AG10803 (cell line): ENCODE data around the gene C19orf81.

ENCODE experiments used
- DNase-seq: peaks from one replicate; pipeline ENCODE4 v3.0.0; 2010; ENCODE audit warnings: low read depth
- H3K4me3 ChIP-seq: 2 replicates; pipeline ENCODE4 v1.5.1; 2011; ENCODE audit warnings: mild to moderate bottlenecking, low read length, control low read depth
- CTCF ChIP-seq: conservative IDR thresholded peaks from 2 replicates; pipeline ENCODE4 v1.5.1; 2011; ENCODE audit warnings: mild to moderate bottlenecking, low read length, control low read depth, inconsistent platforms

Gene C19orf81

GRCh38 chr19:50661766-50662650, 12.8 kb downstream of the C19orf81 start:
- TF ChIP-seq CTCF: no peak
- no peak overlapping the region for H3K4me3 ChIP-seq
- no peak for DNase-seq

GRCh38 chr19:50662651-50663481, 13.6 kb downstream of the C19orf81 start:
- DNase-seq: no peak
- H3K4me3 ChIP-seq: no peak overlapping the region
- no peak for TF ChIP-seq CTCF

- TF ChIP-seq CTCF: peak; percentile 24
- no peak for DNase-seq
- no peak overlapping the region for H3K4me3 ChIP-seq
Measured at GRCh38 chr19:50663482-50663790, 14.2 kb downstream of the C19orf81 start.

- no peak overlapping the region for H3K4me3 ChIP-seq
- DNase-seq: no peak
- TF ChIP-seq CTCF: no peak
Measured at GRCh38 chr19:50664204-50664603, 15.0 kb downstream of the C19orf81 start.

- no peak for DNase-seq
- no peak overlapping the region for H3K4me3 ChIP-seq
- no peak for TF ChIP-seq CTCF
Measured at GRCh38 chr19:50666346-50667176, 17.3 kb downstream of the C19orf81 start.

GRCh38 chr19:50667177-50667758, 18.0 kb downstream of the C19orf81 start:
- H3K4me3 ChIP-seq: no peak overlapping the region
- DNase-seq: no peak

More at GRCh38 chr19:50667177-50667758, 18.0 kb downstream of the C19orf81 start:
- TF ChIP-seq CTCF: no peak
